GM12878 (cell line): Measurements from ENCODE around the gene DAPK3. TPM values are rescaled to one million over a fixed set of nuclear protein-coding genes. Genes with fewer than 3 reads are reported as not detected.

Source experiments
- ATAC-seq: fragments of 200-7000 bp; cut with Tn5 transposase; 3 replicates; pipeline ENCODE4 v1.9.1; 2020; ENCODE audit warnings: mild to moderate bottlenecking, moderate library complexity
- BruUV-seq: library from RNA; stranded (reverse); fragments of 400-500 nt; replicated peaks from 2 replicates; lab custom pipeline; 2021; lab: Mats Ljungman, UMichigan
- CTCF ChIA-PET: fragments of 300-600 bp; sonication (Branson Sonifier 250); formaldehyde crosslinking; extraction: SDS; loops from one replicate; lab custom pipeline; 2021; ENCODE audit warnings: inconsistent platforms; lab: Yijun Ruan, JAX
- POLR2A ChIA-PET: fragments of 350-600 bp; formaldehyde crosslinking; extraction: SDS; loops from one replicate; lab custom pipeline; 2021; ENCODE audit warnings: inconsistent platforms; lab: Charles Lee
- RAD21 ChIA-PET: fragments of 300-600 bp; sonication (Branson Sonifier 250); formaldehyde crosslinking; loops from one replicate; lab custom pipeline; 2023; ENCODE audit warnings: antibody characterized with exemption; ENCODE audit not compliant: unreplicated experiment; lab: Charles Lee
- SMC1A ChIA-PET: fragments of 300-600 bp; sonication (Branson Sonifier 250); formaldehyde crosslinking; loops from one replicate; lab custom pipeline; 2023; ENCODE audit not compliant: unreplicated experiment, uncharacterized antibody; lab: Charles Lee
- DNase-seq: peaks from one replicate; pipeline ENCODE4 v3.0.0-alpha.2; 2011; ENCODE audit warnings: low read depth, low spot score
- FAIRE-seq: peaks from 3 replicates; lab custom pipeline; 2011; peaks lifted over from hg19 to GRCh38; lab: Jason Lieb, UNC
- H2AFZ ChIP-seq: 2 replicates; pipeline ENCODE4 v1.6.0; 2011; ENCODE audit warnings: low read depth, low read length, control low read depth; ENCODE audit not compliant: control insufficient read depth
- H3K27ac ChIP-seq: 2 replicates; pipeline ENCODE4 v1.5.1; 2011; ENCODE audit warnings: control low read depth; ENCODE audit not compliant: control insufficient read depth, insufficient read depth
- H3K27me3 ChIP-seq, 2 experiments: replicated peaks in 1 of 2; 2 replicates each; pipeline versions ENCODE4 v1.6.0 to v1.6.1; 2011; ENCODE audit warnings: low read length in 1 of 2; ENCODE audit not compliant: control insufficient read depth in 2 of 2, insufficient read depth in 2 of 2
- H3K36me3 ChIP-seq, 2 experiments: 2 replicates each; pipeline ENCODE4 v1.5.1; 2011; ENCODE audit warnings: low read length in 1 of 2; ENCODE audit not compliant: control insufficient read depth in 2 of 2, insufficient read depth in 2 of 2
- H3K4me1 ChIP-seq: 2 replicates; pipeline ENCODE4 v1.6.1; 2011; ENCODE audit warnings: mild to moderate bottlenecking, low read length, moderate library complexity, mixed read lengths; ENCODE audit not compliant: control insufficient read depth, insufficient read depth
- H3K4me2 ChIP-seq: 2 replicates; pipeline ENCODE4 v1.6.0; 2011; ENCODE audit warnings: control low read depth; ENCODE audit not compliant: control insufficient read depth, insufficient read depth
- H3K4me3 ChIP-seq: fragments of 200-600 bp; sonication (generic); 2 replicates; pipeline ENCODE4 v1.5.1; 2016
- H3K79me2 ChIP-seq: 2 replicates; pipeline ENCODE4 v1.6.0; 2011; ENCODE audit warnings: low read length; ENCODE audit not compliant: control insufficient read depth, insufficient read depth
- H3K9ac ChIP-seq: 2 replicates; pipeline ENCODE4 v1.8.0; 2011; ENCODE audit warnings: low read length, control low read depth, mixed read lengths; ENCODE audit not compliant: control insufficient read depth, insufficient read depth
- H3K9me3 ChIP-seq: replicated peaks from 3 replicates; pipeline ENCODE4 v1.5.1; 2011; ENCODE audit warnings: mild to moderate bottlenecking, low read length; ENCODE audit not compliant: control insufficient read depth, insufficient read depth
- H4K20me1 ChIP-seq: 2 replicates; pipeline ENCODE4 v1.6.0; 2011; ENCODE audit not compliant: control insufficient read depth, insufficient read depth
- HDGF ChIP-seq: fragments of 450-650 bp; IDR thresholded peaks from 2 replicates; pipeline ENCODE4 v1.6.1; 2016; ENCODE audit warnings: antibody characterized with exemption
- JUND ChIP-seq: IDR thresholded peaks from 2 replicates; pipeline ENCODE4 v1.6.1; 2012; ENCODE audit warnings: low read depth, mild to moderate bottlenecking, low read length, improper control_type of control experiment, moderate library complexity
- NR2C2 ChIP-seq: IDR thresholded peaks from 2 replicates; pipeline ENCODE4 v1.6.1; 2011; ENCODE audit warnings: borderline replicate concordance, low read depth; ENCODE audit not compliant: control insufficient read depth, insufficient read length
- POLR2AphosphoS2 ChIP-seq: IDR thresholded peaks from 2 replicates; pipeline ENCODE4 v1.6.1; 2011; ENCODE audit warnings: low read depth, mild to moderate bottlenecking, low read length, improper control_type of control experiment, moderate library complexity
- RELA ChIP-seq: fragments of 450-650 bp; IDR thresholded peaks from 2 replicates; pipeline ENCODE4 v1.8.0; 2014; ENCODE audit warnings: borderline replicate concordance; ENCODE audit not compliant: partially characterized antibody
- SIX5 ChIP-seq: IDR thresholded peaks from 2 replicates; pipeline ENCODE4 v1.6.1; 2011; ENCODE audit warnings: mild to moderate bottlenecking, low read depth, low read length, moderate library complexity; ENCODE audit not compliant: severe bottlenecking
- SPI1 ChIP-seq: IDR thresholded peaks from 2 replicates; pipeline ENCODE4 v1.6.1; 2011; ENCODE audit warnings: low read depth, mild to moderate bottlenecking, low read length, moderate library complexity, borderline replicate concordance; ENCODE audit not compliant: insufficient read depth
- WGBS: methylation state at CpG from one replicate; pipeline ENCODE4 v1.1.6; 2016; ENCODE audit warnings: low lambda C conversion rate; ENCODE audit not compliant: insufficient replicate concordance, insufficient coverage; ENCODE audit errors: missing lambda C conversion rate; 5-methylcytosine and 5-hydroxymethylcytosine counted together
- in situ Hi-C: fragments of 300-500 bp; cut with MboI; formaldehyde crosslinking; loops from 9 replicates; pipeline ENCODE4 v1.14.3; 2018; ENCODE audit warnings: mixed read lengths
- intact Hi-C: fragments of 100-400 bp; cut with micrococcal nuclease; formaldehyde crosslinking; loops from one replicate; pipeline ENCODE4 v1.14.2; 2022; ENCODE audit not compliant: unreplicated experiment
- polyA plus RNA-seq, 11 experiments: library from polyadenylated mRNA; depleted of rRNA in 4 of 11; unstranded in 6 of 11; stranded (reverse) in 5 of 11; fragments of >200 nt; fragmentation: Nextera tagmentation in 4 of 11; fragmentation: Illumina TruSeq in 1 of 11; extraction: Ambion mirVana in 4 of 11; extraction: Trizol in 1 of 11; gene quantifications; 1 replicate in 1 of 11; 2 replicates in 10 of 11; pipeline versions ENCODE4 v1.2.1 to v1.2.3, GENCODE V29; 2011 to 2016; ENCODE audit warnings: inconsistent platforms in 2 of 11, missing spikeins in 2 of 11, low read depth in 1 of 11
- total RNA-seq, 4 experiments: library from RNA; depleted of rRNA in 3 of 4; stranded (reverse); fragments of >200 nt in 3 of 4; fragmentation: Illumina TruSeq in 1 of 4; extraction: Trizol in 1 of 4; gene quantifications; 2 replicates each; pipeline versions ENCODE4 v1.2.1 to v1.2.3, GENCODE V29; 2013 to 2021
- TF ChIP-seq, protein P1 (sequence below): fragments of 450-650 bp; formaldehyde crosslinking; IDR thresholded peaks from 2 replicates; pipeline ENCODE4 v1.4.0; 2020; ENCODE audit warnings: mild to moderate bottlenecking, moderate library complexity

Gene DAPK3
- total and polyA plus RNA-seq, 10 of the 15 experiments (the other 5 are each of a cell fraction or from before 2014, with no cell fraction given), result 0.13 to 46.4 (median 24.8) TPM

DNA sequence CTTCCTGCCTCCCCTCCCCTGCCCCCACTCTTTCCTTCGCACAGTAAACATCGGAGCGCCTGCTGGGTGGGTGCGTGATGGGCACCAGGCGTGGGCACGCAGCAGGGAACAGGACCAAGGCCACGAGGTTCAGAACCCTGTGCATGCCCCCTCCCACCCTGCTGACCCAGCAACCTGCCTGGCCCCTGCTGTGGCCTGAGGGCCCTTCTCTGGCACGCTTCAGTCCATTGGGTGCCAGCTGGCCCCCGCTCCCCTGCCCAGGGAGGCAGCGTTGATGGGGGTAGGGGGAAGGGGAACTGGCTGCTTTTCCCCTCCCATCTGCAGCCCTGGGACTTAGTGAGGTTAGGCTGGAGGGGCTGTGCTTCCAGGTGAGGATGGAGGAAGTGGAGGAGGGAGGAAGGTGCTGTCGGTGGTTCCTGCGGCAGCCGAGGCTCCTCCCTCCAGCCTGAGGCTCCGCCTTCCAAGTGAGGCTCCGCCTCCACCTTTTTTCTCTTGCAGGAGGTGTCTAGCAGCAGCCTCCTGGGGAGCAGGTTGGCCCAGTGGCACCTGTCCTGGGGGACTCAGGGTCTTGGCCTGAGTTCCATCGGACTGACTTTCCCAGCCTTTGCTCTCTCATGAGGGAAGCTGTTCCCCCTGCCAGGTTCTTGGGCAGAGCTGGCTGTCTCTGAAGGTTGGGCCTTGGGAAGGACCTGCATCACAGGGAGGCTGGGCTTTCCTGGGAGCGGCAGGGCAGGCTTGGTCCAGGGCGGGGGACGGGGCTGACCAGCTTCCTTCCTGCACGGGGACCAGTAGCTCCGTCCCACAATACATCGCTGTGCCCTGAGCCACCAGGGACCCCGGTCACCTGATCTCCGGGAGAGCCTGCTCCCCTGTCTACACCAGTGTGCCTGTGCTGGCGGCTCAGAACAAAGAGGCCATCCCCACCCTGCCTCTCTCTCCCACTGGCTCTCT is 43.9 kb upstream of the DAPK3 start:
- H3K79me2 ChIP-seq, result peaks cover 11% of the 10 kb centered on the region
- 0 out of 2 replicates have a peak overlapping the region, but pooled peaks have one; percentile 17 for H3K4me2 ChIP-seq
- no peak overlapping the region for H2AFZ ChIP-seq
- H3K4me1 ChIP-seq, result no peaks in the 10 kb centered on the region
- H3K27ac ChIP-seq, result no peak overlapping the region
- H3K9me3 ChIP-seq, result no peaks in the 10 kb centered on the region
- SMC1A ChIA-PET, result no interaction called here
- no peak overlapping the region for H3K4me3 ChIP-seq
- POLR2A ChIA-PET, result no interaction called here
- in situ Hi-C loops, result no loop called here
- ATAC-seq, result peak; percentile 79
- no TSS peak for BruUV-seq
- intact Hi-C loops, result no loop called here
- TF ChIP-seq SPI1 (peak; percentile 12; the same call in 1 of the 2 replicates), HDGF (0 out of 2 replicates have a peak, but pooled peaks have one; percentile 32), RELA (no peak), POLR2AphosphoS2 (no peak)
- peaks cover 3 to 15% of the 10 kb centered on the region in 2 experiments; a peak in 3 of 4 replicates for H3K36me3 ChIP-seq
- WGBS, result 79% methylated on average over 25 of the region's 25 CpGs
- FAIRE-seq, result no peak
- RAD21 ChIA-PET, result no interaction called here
- CTCF ChIA-PET, result no interaction called here
- DNase-seq, result no peak
- no peak overlapping the region for H3K9ac ChIP-seq
- H3K27me3 ChIP-seq, result no peaks in the 10 kb centered on the region
- no peaks in the 10 kb centered on the region for H4K20me1 ChIP-seq

GRCh38 chr19:4013886-4014540 is 43.1 kb upstream of the DAPK3 start:
- H3K27ac ChIP-seq, result no peak overlapping the region
- ATAC-seq, result no peak
- 0 out of 2 replicates have a peak, but pooled peaks cover 3% of the 10 kb centered on the region for H3K4me1 ChIP-seq
- POLR2A ChIA-PET, result no interaction called here
- SMC1A ChIA-PET, result no interaction called here
- in situ Hi-C loops, result no loop called here
- no peaks in the 10 kb centered on the region for H3K27me3 ChIP-seq
- RAD21 ChIA-PET, result no interaction called here
- no peaks in the 10 kb centered on the region for H3K9me3 ChIP-seq
- FAIRE-seq, result no peak
- BruUV-seq, result no TSS peak
- CTCF ChIA-PET, result no interaction called here
- no peak for DNase-seq
- H3K9ac ChIP-seq, result no peak overlapping the region
- 95% methylated on average over 19 of the region's 20 CpGs for WGBS
- intact Hi-C loops, result no loop called here
- no peak overlapping the region for H3K4me2 ChIP-seq
- H2AFZ ChIP-seq, result no peak overlapping the region
- peaks cover 19% of the 10 kb centered on the region for H3K79me2 ChIP-seq
- peaks cover 3 to 15% of the 10 kb centered on the region in 2 experiments; a peak in 3 of 4 replicates for H3K36me3 ChIP-seq
- H4K20me1 ChIP-seq, result no peaks in the 10 kb centered on the region
- H3K4me3 ChIP-seq, result no peak overlapping the region
- no peak for TF ChIP-seq NR2C2
- no peak for TF ChIP-seq SIX5
- no peak for TF ChIP-seq JUND
- TF ChIP-seq, protein P1, sequence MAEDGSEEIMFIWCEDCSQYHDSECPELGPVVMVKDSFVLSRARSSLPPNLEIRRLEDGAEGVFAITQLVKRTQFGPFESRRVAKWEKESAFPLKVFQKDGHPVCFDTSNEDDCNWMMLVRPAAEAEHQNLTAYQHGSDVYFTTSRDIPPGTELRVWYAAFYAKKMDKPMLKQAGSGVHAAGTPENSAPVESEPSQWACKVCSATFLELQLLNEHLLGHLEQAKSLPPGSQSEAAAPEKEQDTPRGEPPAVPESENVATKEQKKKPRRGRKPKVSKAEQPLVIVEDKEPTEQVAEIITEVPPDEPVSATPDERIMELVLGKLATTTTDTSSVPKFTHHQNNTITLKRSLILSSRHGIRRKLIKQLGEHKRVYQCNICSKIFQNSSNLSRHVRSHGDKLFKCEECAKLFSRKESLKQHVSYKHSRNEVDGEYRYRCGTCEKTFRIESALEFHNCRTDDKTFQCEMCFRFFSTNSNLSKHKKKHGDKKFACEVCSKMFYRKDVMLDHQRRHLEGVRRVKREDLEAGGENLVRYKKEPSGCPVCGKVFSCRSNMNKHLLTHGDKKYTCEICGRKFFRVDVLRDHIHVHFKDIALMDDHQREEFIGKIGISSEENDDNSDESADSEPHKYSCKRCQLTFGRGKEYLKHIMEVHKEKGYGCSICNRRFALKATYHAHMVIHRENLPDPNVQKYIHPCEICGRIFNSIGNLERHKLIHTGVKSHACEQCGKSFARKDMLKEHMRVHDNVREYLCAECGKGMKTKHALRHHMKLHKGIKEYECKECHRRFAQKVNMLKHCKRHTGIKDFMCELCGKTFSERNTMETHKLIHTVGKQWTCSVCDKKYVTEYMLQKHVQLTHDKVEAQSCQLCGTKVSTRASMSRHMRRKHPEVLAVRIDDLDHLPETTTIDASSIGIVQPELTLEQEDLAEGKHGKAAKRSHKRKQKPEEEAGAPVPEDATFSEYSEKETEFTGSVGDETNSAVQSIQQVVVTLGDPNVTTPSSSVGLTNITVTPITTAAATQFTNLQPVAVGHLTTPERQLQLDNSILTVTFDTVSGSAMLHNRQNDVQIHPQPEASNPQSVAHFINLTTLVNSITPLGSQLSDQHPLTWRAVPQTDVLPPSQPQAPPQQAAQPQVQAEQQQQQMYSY (CRISPR knock-in tag), result no peak
